ENCODE data around the gene AOPEP.

DNA sequence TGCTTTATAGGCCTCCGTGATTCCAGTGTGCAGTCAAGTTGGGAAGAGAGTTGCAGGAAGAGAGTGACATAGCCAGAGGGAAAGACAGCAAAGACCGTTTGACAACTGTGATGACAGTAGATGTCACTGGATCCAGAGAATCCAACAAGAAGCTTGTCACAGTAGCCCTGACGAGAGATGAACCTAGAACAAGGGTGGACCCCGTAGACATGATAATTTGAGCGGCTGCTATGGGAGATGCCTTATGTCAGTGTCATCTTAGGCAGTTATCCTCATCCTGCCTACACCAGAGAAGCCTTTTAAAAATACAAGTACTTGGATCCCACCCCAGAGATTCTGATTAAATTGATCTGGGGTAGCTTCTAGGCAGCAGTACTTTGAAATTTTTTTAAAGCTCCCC is 125.4 kb downstream of the AOPEP start:
- TF ChIP-seq ZFP41 (tag by site-specific recombination; IDR thresholded peaks at IDR 0.05; ENCODE audit: borderline replicate concordance), result no peak
- TF ChIP-seq, protein P1, sequence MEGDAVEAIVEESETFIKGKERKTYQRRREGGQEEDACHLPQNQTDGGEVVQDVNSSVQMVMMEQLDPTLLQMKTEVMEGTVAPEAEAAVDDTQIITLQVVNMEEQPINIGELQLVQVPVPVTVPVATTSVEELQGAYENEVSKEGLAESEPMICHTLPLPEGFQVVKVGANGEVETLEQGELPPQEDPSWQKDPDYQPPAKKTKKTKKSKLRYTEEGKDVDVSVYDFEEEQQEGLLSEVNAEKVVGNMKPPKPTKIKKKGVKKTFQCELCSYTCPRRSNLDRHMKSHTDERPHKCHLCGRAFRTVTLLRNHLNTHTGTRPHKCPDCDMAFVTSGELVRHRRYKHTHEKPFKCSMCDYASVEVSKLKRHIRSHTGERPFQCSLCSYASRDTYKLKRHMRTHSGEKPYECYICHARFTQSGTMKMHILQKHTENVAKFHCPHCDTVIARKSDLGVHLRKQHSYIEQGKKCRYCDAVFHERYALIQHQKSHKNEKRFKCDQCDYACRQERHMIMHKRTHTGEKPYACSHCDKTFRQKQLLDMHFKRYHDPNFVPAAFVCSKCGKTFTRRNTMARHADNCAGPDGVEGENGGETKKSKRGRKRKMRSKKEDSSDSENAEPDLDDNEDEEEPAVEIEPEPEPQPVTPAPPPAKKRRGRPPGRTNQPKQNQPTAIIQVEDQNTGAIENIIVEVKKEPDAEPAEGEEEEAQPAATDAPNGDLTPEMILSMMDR (tag by site-specific recombination; IDR thresholded peaks at IDR 0.05), result no peak
- TF ChIP-seq PBX3 (CRISPR knock-in tag; IDR thresholded peaks at IDR 0.05), result no peak
- TF ChIP-seq, protein P2, sequence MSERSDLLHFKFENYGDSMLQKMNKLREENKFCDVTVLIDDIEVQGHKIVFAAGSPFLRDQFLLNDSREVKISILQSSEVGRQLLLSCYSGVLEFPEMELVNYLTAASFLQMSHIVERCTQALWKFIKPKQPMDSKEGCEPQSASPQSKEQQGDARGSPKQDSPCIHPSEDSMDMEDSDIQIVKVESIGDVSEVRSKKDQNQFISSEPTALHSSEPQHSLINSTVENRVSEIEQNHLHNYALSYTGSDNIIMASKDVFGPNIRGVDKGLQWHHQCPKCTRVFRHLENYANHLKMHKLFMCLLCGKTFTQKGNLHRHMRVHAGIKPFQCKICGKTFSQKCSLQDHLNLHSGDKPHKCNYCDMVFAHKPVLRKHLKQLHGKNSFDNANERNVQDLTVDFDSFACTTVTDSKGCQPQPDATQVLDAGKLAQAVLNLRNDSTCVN (tag by site-specific recombination; optimal IDR thresholded peaks at IDR 0.05), result no peak
- no peak for TF ChIP-seq YY1 (tag by site-specific recombination; IDR thresholded peaks at IDR 0.05)
- TF ChIP-seq ZBTB11 (tag by site-specific recombination; conservative IDR thresholded peaks at IDR 0.05; ENCODE audit: low read depth), result no peak
- TF ChIP-seq, protein P3, sequence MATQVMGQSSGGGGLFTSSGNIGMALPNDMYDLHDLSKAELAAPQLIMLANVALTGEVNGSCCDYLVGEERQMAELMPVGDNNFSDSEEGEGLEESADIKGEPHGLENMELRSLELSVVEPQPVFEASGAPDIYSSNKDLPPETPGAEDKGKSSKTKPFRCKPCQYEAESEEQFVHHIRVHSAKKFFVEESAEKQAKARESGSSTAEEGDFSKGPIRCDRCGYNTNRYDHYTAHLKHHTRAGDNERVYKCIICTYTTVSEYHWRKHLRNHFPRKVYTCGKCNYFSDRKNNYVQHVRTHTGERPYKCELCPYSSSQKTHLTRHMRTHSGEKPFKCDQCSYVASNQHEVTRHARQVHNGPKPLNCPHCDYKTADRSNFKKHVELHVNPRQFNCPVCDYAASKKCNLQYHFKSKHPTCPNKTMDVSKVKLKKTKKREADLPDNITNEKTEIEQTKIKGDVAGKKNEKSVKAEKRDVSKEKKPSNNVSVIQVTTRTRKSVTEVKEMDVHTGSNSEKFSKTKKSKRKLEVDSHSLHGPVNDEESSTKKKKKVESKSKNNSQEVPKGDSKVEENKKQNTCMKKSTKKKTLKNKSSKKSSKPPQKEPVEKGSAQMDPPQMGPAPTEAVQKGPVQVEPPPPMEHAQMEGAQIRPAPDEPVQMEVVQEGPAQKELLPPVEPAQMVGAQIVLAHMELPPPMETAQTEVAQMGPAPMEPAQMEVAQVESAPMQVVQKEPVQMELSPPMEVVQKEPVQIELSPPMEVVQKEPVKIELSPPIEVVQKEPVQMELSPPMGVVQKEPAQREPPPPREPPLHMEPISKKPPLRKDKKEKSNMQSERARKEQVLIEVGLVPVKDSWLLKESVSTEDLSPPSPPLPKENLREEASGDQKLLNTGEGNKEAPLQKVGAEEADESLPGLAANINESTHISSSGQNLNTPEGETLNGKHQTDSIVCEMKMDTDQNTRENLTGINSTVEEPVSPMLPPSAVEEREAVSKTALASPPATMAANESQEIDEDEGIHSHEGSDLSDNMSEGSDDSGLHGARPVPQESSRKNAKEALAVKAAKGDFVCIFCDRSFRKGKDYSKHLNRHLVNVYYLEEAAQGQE (tag by site-specific recombination; IDR thresholded peaks at IDR 0.05), result no peak
- TF ChIP-seq ZNF138 (tag by site-specific recombination; IDR thresholded peaks at IDR 0.05; ENCODE audit: borderline replicate concordance), result no peak
- no peak for TF ChIP-seq ZNF24 (tag by site-specific recombination; IDR thresholded peaks at IDR 0.05)
- no peak for TF ChIP-seq ZNF274 (IDR thresholded peaks at IDR 0.05; ENCODE audit: low read length)
- TF ChIP-seq ZNF274 (tag by site-specific recombination; IDR thresholded peaks at IDR 0.05; ENCODE audit: borderline replicate concordance), result no peak
- TF ChIP-seq, protein P4, sequence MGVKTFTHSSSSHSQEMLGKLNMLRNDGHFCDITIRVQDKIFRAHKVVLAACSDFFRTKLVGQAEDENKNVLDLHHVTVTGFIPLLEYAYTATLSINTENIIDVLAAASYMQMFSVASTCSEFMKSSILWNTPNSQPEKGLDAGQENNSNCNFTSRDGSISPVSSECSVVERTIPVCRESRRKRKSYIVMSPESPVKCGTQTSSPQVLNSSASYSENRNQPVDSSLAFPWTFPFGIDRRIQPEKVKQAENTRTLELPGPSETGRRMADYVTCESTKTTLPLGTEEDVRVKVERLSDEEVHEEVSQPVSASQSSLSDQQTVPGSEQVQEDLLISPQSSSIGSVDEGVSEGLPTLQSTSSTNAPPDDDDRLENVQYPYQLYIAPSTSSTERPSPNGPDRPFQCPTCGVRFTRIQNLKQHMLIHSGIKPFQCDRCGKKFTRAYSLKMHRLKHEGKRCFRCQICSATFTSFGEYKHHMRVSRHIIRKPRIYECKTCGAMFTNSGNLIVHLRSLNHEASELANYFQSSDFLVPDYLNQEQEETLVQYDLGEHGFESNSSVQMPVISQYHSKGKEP (tag by site-specific recombination; IDR thresholded peaks at IDR 0.05), result no peak
- no peak for TF ChIP-seq ZNF629 (tag by site-specific recombination; IDR thresholded peaks at IDR 0.05)
- TF ChIP-seq ZFP37 (tag by site-specific recombination; IDR thresholded peaks at IDR 0.05), result no peak

Data from HEK293 (cell line).